CD1c-positive myeloid dendritic cell (primary cell): ENCODE results near the gene CREB3L1.

Experiments used
- DNase-seq: peaks from one replicate; pipeline ENCODE4 v3.0.0-alpha.2; 2016; ENCODE audit errors: extremely low spot score

The CREB3L1 gene, protein sequence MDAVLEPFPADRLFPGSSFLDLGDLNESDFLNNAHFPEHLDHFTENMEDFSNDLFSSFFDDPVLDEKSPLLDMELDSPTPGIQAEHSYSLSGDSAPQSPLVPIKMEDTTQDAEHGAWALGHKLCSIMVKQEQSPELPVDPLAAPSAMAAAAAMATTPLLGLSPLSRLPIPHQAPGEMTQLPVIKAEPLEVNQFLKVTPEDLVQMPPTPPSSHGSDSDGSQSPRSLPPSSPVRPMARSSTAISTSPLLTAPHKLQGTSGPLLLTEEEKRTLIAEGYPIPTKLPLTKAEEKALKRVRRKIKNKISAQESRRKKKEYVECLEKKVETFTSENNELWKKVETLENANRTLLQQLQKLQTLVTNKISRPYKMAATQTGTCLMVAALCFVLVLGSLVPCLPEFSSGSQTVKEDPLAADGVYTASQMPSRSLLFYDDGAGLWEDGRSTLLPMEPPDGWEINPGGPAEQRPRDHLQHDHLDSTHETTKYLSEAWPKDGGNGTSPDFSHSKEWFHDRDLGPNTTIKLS

DNA sequence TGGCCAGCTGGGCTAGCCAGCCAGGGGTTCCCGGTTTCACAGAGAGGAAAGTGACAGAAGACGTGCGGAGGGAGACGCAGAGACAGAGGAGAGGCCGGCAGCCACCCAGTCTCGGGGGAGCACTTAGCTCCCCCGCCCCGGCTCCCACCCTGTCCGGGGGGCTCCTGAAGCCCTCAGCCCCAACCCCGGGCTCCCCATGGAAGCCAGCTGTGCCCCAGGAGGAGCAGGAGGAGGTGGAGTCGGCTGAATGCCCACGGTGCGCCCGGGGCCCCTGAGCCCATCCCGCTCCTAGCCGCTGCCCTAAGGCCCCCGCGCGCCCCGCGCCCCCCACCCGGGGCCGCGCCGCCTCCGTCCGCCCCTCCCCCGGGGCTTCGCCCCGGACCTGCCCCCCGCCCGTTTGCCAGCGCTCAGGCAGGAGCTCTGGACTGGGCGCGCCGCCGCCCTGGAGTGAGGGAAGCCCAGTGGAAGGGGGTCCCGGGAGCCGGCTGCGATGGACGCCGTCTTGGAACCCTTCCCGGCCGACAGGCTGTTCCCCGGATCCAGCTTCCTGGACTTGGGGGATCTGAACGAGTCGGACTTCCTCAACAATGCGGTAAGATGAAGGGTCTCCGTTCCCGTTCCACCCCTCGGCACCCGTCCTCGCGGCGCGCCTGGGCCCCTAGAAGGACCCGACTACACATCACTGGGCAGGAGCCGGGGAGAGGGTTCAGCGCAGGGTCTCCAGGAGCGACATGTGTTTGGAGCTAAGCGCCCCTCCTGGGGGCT lies at the start of gene CREB3L1:
Gene CREB3L1, plus strand, starts transcription at position 41 of the 765 bp plus-strand sequence. Its CDS starts 450 bp downstream, at position 491.
- no peak for DNase-seq

DNA sequence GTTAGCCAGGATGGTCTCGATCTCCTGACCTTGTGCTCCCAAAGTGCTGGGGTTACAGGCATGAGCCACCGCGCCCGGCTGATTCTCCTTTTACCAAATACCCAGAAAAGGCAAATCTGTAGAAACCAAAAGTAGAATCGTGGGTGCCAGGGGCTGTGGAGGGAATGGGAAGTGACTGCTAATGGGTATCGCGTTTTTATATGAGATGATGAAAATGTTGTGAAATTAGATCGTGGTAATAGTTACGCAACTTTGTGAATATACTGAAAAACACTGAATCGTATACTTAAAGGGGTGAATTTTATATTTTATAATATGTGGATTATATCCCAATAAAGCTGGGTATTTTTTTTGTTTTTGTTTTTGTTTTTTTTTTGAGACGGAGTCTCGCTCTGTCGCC lies 48.2 kb upstream of the CREB3L1 start:
- peak; percentile 43 for DNase-seq

DNA sequence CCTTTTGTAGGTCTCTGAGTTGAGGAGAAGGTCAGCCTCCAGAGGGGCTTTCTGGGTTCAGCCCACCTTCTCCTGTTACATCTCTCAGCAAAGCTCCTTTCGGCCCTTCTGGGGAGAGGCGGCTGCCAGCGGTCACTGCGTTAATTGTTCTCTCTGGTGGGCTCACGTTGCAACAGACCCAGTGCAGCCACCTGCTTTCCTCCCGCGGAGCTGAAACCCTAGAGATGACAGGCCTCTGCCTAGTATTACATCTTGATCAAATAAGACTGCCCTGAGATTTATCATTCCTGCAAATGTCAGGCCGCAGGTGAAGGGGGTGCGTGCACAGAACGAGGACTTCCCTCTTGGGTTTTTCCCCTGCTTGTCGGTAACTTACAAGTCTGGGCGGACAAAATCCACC lies 43.2 kb upstream of the CREB3L1 start:
- no peak for DNase-seq

DNA sequence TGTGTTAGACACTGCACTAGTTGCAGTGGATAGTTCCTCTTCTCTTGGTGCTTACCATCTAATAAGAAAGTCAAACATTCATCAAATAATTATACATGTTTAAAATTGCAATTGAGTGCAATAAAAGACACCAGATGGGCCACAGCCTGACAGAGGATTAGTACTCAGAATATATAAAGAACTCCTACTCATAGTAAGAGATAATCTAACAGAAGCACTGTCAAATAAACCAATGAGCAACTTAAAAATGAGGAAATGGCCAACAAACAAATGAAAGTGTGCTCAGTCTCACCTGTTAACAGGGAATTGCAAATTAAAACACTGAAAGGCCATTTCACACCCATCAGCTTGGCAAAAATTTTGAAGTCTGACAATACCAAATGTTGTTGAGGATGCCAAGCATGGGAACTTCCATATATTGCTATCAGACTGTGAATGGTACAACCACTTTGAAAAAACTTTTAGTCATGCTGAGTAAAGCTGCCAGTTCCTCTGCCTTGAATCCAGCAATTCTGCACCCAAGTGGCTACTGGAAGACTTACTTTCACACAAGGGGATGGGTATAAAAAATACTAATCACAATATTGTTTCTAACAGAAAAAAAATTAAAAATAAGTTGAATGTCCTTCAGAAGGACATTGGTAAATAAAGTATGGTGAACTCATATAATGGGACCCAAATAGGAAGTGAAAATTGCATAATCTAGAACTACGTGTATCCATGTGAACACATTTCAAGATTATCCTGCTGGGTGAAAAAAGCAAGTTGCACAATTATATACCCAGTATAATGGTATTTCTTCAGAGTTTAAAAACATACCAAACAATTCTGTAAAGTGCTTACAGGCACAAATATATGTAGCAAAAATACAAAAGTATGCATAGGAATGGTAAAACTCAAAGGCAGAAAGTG lies 41.4 kb upstream of the CREB3L1 start:
- DNase-seq, result peak; percentile 91

DNA sequence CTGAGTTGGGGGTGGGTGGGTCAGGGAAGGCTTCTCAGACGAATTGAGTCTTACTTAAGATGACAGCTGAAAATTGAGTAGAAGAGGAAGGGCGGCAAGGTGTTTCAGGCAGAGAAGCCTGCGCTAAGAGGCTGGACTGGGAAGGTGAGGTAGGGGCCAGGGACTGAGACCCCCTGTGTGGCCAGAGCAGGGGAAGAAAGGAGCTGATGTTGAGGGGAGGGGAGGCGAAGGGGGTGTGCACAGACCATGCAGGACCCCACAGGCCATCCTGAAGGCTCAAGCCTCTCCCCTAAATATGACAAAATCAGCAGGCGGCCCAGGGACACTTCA lies 40.6 kb upstream of the CREB3L1 start:
- no peak for DNase-seq

DNA sequence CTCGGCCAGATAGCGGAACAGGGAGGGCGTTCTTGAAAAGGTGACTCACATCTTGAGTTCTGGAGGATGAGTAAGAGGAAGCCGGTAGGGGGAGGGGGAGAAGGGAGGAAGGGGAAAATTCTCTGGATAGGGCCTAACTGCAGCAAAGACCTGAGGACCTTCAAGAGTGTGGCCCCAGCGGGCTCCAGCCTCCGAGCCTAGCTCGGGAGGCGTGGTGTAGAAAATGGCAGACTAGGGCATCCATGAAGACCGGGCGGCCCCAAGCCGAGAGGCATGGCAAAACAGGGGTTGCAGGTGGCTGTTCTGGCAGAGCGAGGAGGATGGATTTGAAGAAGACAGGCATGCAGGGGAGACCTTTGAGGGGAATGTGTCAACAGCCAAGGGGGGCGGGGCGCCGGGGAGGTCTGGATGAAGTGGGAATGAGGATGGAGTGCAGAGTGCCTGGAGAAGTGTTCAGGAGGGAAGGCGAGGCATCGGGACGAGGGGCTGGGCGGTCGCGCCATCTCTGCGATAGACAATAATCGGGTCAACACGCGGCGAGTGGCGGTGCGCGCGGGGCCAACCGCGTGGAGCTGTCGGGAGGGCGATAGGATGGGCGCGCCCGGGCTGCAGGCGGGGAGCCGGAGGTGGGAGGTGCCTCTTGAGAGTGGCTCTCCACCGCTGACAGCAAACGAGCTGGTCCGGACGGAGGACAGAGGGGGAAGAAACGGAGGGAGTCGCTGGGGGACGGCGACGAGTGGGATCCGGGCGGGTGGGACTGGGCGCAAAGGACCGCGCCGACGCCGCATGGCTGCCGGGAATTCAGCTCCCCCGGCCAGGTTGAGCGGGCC lies 40.0 kb upstream of the CREB3L1 start:
- DNase-seq, result peak; percentile 90

DNA sequence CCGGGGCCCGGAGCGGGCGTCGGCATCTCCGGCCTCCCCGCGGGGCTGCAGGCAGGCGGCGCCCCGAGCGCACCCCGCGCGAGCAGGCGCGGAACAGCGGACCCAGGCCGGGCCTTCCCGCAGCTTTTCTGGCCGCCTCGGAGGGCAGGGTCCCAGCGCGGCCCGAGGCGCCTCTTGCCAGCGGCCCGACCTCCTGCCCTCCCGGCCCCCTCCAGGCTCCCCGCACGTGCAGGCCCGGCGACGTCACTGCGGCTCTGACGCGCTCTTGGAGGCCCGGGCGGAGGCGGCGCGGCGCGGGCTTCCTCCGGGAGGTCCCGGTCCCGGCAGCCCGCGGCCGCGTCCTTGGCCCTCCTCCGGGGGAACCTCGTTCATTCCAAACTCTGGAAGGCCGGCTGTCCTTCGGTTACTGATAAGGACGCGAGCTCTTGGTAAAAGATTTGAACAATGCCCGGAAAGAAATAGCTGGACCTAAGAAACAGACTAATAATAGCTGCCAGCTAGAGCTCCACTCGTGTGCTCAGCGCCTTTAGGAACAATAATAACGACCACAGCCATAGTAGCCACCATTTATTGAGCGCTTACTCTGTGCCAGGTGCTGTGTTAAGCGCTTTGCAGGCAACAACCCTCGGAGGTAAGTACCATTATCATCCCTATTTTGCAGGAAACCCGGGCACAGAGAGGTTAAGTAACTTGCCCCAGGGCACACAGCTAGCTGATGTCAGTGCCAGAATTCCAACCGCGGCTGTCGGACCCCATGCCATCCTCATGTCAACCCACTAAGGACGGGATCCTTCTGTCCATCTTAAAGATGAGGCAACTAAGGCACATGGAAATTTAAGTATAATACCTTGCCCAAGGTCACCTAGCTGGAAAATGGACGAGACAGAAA lies 39.1 kb upstream of the CREB3L1 start:
- peak; percentile 72 for DNase-seq

DNA sequence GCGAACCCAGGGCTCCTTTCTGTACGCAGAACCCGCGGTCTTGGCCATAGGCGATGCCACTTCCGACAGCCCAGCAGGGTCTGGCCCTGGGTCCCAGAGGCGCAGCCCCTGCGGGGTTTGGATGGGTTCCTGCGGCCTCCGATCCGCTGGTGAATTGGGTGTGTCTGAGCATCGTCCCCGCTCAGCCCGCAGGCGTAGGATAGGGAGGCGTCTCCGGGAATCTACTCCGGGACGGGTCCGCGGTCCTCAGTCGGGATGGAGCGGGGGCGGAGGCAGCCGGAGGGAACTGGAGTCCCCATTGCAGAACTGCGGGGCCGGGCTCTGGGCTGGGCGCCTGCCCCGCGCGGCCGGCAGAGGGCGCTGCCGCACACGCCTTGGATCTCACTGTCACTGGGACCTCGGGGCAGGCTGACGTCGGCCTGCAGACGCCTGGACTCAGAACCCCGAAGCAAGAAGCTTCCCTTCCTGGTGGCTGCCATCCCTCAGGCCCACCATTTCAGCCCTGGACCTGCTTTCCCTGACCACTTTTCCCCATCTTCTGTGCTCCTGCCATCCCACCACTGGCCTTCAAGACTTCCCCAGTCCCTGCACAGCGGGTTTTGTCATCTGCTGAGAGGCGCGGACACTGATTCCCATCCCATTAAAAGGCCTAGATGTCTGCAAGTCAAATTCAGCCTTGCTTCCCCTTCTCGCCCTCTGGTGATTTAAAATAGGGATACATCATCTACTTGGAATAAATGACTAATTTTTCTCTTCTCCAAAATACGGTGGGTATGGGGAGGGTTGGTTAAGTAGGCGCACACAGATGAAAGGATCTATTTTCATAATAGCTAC lies 38.3 kb upstream of the CREB3L1 start:
- peak; percentile 92 for DNase-seq

DNA sequence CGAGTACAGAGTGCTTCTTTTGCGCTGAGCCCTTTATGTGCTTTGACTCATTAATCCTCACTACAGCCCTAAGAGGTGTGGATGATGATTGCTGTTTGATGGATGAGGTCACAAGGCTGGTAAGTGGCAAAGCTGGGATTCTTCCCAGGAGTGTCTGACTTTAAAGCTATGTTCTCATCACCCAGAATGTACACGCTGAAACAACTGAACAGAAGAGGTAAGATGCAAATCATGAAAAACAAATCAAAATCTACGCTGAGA lies 37.7 kb upstream of the CREB3L1 start:
- no peak for DNase-seq

DNA sequence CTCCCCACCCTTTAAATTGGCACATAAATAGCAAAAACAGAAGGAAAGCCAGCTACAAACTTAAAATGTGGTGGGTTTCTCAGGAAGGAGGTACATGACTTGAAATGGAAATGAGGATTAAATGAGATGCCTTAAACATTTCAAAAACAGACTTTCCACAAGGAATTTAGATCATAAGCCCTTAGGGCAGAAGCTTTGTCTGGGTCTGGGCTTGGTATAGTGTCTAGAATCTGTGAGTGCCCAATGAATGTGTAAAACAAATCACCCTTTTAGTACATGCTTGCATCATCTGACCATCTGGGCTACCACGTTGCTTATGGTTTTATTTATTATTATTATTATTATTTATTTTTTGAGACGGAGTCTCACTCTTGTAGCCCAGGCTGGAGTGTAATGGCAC lies 37.1 kb upstream of the CREB3L1 start:
- no peak for DNase-seq

DNA sequence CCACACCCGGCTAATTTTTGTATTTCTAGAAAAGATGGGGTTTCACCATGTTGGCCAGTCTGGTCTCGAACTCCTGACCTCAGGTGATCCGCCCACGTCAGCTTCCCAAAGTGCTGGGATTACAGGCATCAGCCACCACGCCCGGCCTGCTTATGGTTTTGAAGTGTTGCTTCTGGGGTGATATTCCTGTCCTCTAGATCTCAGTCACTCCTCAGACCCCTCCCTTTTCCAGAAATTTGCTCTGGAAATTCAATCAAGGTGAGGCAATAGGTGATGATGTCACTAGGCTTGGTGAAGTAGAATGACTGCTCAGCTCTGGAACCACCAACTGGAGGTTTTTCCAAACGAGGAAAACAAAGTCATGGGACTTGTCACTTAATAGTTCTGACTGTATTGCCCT lies 36.6 kb upstream of the CREB3L1 start:
- DNase-seq, result no peak

DNA sequence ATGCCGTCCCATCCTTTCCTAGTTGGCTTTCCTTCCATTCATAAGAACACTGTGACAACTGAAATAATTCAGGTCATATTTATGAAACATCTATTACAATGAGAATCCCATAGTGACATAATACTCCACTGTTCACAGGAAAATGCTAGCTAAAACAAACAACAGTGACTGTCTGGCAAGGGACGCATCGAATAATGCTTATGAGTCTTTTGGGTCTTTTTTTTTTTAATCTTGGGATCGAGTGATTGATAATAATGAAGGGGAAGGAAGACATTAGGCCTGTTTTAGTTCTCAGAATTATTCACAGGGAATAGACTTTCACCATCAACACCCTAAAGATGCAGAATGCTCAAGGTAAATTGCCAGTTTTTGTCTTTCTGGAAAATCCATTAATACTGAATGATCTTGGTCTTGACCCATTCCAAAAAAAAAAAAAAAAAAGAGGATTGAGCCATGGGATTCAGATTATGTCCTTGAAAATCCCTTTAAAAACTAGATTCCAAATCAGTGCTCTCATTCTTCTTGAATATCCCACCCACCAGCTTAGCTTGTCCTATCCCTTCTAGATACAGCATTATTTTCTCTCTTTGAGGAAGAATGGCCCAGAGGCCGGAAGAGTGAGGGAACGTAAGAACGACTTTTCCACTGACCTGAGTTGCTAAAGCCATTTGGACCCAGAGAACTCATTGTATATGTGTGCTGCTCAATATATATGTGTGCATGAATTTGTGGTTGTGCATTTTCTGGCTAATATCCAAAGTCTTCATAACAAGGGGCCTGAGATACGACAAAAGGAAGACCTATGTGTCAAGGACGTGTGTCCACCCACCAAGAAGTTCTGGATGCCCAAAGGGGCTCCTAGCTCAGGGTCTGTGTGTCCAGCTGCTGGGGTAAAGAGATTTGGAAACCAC lies 35.2 kb upstream of the CREB3L1 start:
- DNase-seq, result no peak

DNA sequence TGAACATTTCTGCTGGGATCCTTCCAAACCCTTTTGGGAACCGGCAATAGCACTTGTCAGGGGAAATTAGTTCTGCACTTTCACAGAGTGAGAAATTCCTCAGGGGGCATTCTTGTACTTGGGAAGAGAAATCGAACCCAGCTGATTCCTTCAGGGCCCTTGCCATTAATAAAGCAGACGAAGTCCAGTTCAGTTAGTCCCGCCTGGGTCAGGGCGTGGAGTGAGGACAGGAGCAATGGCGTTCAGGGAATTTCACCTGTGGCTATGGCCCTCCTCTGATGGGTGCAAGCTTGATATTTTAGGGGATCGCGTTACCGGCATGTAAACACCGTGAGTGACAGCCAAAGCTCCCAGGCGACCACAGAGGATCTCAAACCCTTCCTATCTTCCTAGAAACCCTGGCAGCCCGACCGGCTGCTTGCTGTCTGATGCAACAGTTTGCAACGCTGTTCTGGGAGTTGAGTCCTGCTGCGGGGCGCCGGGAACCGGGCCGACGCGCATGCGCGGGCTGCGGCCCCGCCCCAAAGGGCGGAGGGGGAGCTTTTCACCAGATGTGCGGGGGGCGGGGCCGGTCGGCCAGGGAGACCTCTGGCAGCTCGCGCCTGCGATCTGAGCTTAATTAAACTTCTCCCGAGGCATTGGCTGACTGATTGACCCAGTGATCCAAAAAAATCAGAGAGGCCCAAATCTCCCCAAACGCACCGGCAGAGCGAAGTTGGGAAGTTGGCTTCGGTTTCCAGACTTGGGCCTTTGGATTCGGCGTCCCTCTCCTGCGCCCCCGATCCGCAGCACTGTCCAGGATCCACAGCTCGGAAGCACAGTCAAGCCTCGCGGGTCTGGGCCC lies 34.3 kb upstream of the CREB3L1 start:
- peak; percentile 89 for DNase-seq

DNA sequence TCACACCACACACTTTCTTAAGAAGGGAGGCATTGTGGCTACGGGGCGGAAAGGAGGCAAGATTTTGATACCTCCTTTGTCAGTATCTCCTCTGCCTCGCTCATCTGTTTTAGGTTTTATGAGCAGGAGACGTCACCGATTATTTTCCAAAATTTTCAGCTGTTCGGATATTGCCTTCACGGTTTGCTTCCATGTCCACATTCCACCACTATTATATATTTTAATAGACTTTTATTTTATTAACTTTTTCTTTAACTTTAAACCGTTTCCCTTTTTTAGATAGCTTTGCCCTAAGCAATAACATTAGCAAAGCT lies 33.7 kb upstream of the CREB3L1 start:
- no peak for DNase-seq

DNA sequence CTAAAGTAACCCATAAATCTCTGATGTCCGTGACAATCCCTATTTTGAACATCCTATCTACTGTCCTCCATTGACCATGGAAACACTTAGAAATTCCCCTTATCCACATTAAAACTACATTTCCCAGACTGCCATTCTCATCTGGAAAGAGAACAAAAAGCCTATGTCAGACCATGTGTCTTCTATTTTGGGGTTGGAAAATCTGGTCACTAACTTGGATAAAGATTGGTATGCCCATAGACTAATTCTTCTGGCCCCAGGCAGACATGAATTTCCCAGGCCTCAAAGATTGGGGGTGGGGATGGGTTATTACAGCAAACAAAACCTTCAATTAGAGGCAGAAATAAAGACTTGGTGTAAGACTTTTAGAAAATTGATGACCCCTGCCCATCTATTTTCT lies 30.9 kb upstream of the CREB3L1 start:
- no peak for DNase-seq

DNA sequence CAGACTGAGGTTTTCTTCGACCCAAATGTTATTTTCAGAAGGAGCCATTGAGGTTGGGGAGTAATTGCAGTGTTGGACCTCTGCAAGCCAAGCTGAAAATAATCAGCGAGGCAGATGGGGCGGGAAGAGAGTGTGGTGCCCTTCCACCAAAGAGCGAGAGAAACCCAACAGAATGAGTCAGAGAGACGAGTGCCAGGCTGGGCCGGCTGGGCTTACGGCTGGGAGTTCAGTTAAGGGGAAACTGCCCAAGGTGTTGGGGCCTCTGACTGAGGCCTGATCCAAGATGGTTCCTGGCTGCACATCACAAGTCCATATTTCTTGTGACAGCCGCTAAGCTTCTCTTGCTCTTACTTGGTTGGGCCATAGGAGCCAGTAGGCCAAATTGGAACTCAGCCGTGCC lies 30.4 kb upstream of the CREB3L1 start:
- DNase-seq, result no peak

DNA sequence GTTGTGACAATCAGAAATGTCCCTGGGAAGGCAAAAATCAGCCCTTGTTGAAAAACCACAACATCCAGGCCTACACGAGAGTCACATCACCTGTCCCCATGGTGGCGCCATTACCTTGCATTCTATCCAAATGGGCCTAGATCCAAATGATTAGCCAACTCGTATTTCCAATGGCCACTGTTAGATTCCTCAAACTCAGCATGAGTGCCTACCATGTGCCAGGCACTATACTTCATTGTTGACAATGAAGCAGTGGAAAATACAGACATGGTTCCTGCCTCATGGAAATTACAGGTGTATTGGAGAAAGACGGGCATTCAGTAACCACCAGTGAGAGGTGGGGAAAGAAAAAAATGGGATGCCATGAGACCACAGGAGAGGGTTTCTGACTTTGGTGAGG lies 29.8 kb upstream of the CREB3L1 start:
- no peak for DNase-seq
